ENCODE measurements around the gene UBE2J2.

DNA sequence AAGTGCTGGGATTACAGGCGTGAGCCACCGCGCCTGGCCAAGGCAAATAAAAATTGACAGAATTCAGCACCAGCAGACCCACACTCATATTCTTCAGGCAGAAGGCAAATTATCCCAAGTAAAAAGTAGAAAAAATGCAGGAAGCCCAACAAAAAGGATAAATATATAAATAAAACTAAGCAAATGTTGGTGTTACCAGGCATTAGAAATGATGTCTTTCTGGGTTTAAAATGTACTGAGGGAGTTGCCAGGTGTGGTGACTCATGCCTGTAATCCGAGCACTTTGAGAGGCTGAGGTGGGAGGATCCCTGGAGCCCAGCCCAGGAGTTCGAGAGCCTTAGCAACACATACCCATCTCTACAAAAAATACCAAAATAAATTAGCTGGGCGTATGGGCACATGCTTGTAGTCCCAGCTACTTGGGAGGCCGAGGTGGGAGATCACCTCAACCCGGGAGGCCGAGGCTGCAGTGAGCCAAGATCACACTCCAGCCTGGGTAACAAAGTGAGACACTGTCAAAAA, 44.5 kb upstream of the UBE2J2 start:
- TF ChIP-seq POLR2A (IDR thresholded peaks at IDR 0.05; ENCODE audit: low read length) (no peak), GATA1 (IDR thresholded peaks at IDR 0.05; ENCODE audit: low read depth, low read length) (no peak)
